BLaER1 treated with 17β-estradiol and CSF1 and Interleukin-3, amounts not matched to agents 10 nM and 100 nM (cell line): ENCODE data around the gene CFAP74.
"Not testable (repeated sequence)": the region's sequence is repeated elsewhere in the genome, so short reads cannot be mapped to it uniquely, and the experiment has no call there.

ENCODE experiments used
- H3K27ac ChIP-seq, 11 experiments: shearing (Covaris generic); formaldehyde crosslinking; 2 replicates each; pipeline ENCODE4 v1.8.1; 2022
- H3K27me3 ChIP-seq, 11 experiments: shearing (Covaris generic); formaldehyde crosslinking; 2 replicates each; pipeline ENCODE4 v1.8.1; 2022
- H3K36me3 ChIP-seq, 11 experiments: shearing (Covaris generic); formaldehyde crosslinking; 2 replicates each; pipeline ENCODE4 v1.8.1; 2022
- H3K4me1 ChIP-seq, 10 experiments: shearing (Covaris generic); formaldehyde crosslinking; 2 replicates each; pipeline ENCODE4 v1.8.1; 2022
- H3K4me2 ChIP-seq, 11 experiments: shearing (Covaris generic); formaldehyde crosslinking; 2 replicates each; pipeline ENCODE4 v1.8.1; 2022
- H3K4me3 ChIP-seq, 10 experiments: shearing (Covaris generic); formaldehyde crosslinking; 2 replicates each; pipeline ENCODE4 v1.8.1; 2022
- H3K9ac ChIP-seq, 11 experiments: shearing (Covaris generic); formaldehyde crosslinking; 2 replicates each; pipeline ENCODE4 v1.8.1; 2022
- H3K9me3 ChIP-seq, 11 experiments: shearing (Covaris generic); formaldehyde crosslinking; replicated peaks in 1 of 11; 2 replicates each; pipeline ENCODE4 v1.8.1; 2022
- H4K20me1 ChIP-seq, 11 experiments: shearing (Covaris generic); formaldehyde crosslinking; 2 replicates each; pipeline ENCODE4 v1.8.1; 2022
- Cebpa-rat ChIP-seq, 11 experiments: shearing (Covaris generic); IDR thresholded peaks; 2 replicates each; pipeline ENCODE4 v1.8.1; 2022

Gene CFAP74

GRCh38 chr1:1890506-1891348, 112.9 kb downstream of the CFAP74 start, which contains the start of gene GNB1:
Gene GNB1, minus strand, starts transcription at chr1:1891087. Its CDS starts 65,634 bp downstream, at chr1:1825453.
- H3K9ac ChIP-seq = peak within 1 kb of the TSS; percentile 98 to 100 (median 99)
- peaks cover 38 to 73% (median 47%) of the 10 kb centered on the region in 11 experiments for H4K20me1 ChIP-seq
- H3K4me1 ChIP-seq = peaks cover 69 to 76% (median 73%) of the 10 kb centered on the region in 10 experiments
- H3K36me3 ChIP-seq = peaks cover 0 to 28% (median 17%) of the 10 kb centered on the region in 11 experiments; a peak in 14 of 22 replicates
- H3K9me3 ChIP-seq = no peaks in the 10 kb centered on the region
- H3K27me3 ChIP-seq = no peaks in the 10 kb centered on the region
- peak within 1 kb of the TSS; percentile 94 to 100 (median 99) for H3K27ac ChIP-seq
- peak within 1 kb of the TSS; percentile 81 to 97 (median 94) for H3K4me3 ChIP-seq
- no peak for TF ChIP-seq Cebpa-rat (IDR thresholded peaks at IDR 0.05)
- peak within 1 kb of the TSS; percentile 85 to 97 (median 94) for H3K4me2 ChIP-seq

GRCh38 chr1:1889847-1890505, 113.6 kb downstream of the CFAP74 start:
- H3K27me3 ChIP-seq = no peaks in the 10 kb centered on the region
- H3K9ac ChIP-seq = peak overlapping the region; percentile 98 to 100 (median 99)
- peak overlapping the region; percentile 77 to 100 (median 89); a peak in 17 of 22 replicates for H3K4me2 ChIP-seq
- peaks cover 46 to 75% (median 54%) of the 10 kb centered on the region in 11 experiments for H4K20me1 ChIP-seq
- no peaks in the 10 kb centered on the region for H3K9me3 ChIP-seq
- H3K4me3 ChIP-seq = peak overlapping the region; percentile 81 to 97 (median 94)
- H3K4me1 ChIP-seq = peaks cover 65 to 73% (median 68%) of the 10 kb centered on the region in 10 experiments
- peaks cover 0 to 34% (median 20%) of the 10 kb centered on the region in 11 experiments; a peak in 16 of 22 replicates for H3K36me3 ChIP-seq
- TF ChIP-seq Cebpa-rat (IDR thresholded peaks at IDR 0.05) = no peak
- peak overlapping the region; percentile 94 to 100 (median 99) for H3K27ac ChIP-seq

- H3K4me1 ChIP-seq = peaks cover 61 to 72% (median 67%) of the 10 kb centered on the region in 10 experiments
- no peaks in the 10 kb centered on the region for H3K27me3 ChIP-seq
- H3K4me3 ChIP-seq = peak overlapping the region; percentile 81 to 97 (median 94)
- peaks cover 7 to 42% (median 28%) of the 10 kb centered on the region in 11 experiments; a peak in 20 of 22 replicates for H3K36me3 ChIP-seq
- H3K4me2 ChIP-seq = peak overlapping the region; percentile 77 to 100 (median 89)
- no peak for TF ChIP-seq Cebpa-rat (IDR thresholded peaks at IDR 0.05)
- peak overlapping the region; percentile 98 to 100 (median 99) for H3K9ac ChIP-seq
- H3K9me3 ChIP-seq = no peaks in the 10 kb centered on the region
- H4K20me1 ChIP-seq = peaks cover 53 to 78% (median 61%) of the 10 kb centered on the region in 11 experiments
- peak overlapping the region; percentile 94 to 100 (median 99) for H3K27ac ChIP-seq
These were observed 114.4 kb downstream of the CFAP74 start for GRCh38 chr1:1889090-1889750.

- H3K9ac ChIP-seq = peak overlapping the region in 4 of 11 experiments; percentile 3 to 43 (median 14); a peak in 1 of 22 replicates
- H4K20me1 ChIP-seq = peaks cover 100% of the 10 kb centered on the region in 11 experiments
- H3K36me3 ChIP-seq = peaks cover 12 to 95% (median 73%) of the 10 kb centered on the region in 11 experiments
- not testable (repeated sequence) for H3K4me3 ChIP-seq, H3K27me3 ChIP-seq, H3K9me3 ChIP-seq
- peak overlapping the region in 9 of 11 experiments; percentile 6 to 29 (median 13); a peak in 5 of 22 replicates for H3K4me2 ChIP-seq
- H3K4me1 ChIP-seq = peaks cover 54 to 94% (median 73%) of the 10 kb centered on the region in 10 experiments
- peak overlapping the region in 1 of 11 experiments; percentile 6; a peak in 1 of 22 replicates for H3K27ac ChIP-seq
These were observed 119.7 kb downstream of the CFAP74 start for GRCh38 chr1:1883890-1884289.

GRCh38 chr1:1883092-1883873, 120.3 kb downstream of the CFAP74 start:
- H3K4me2 ChIP-seq = peak overlapping the region in 9 of 11 experiments; percentile 6 to 37 (median 13); a peak in 9 of 22 replicates
- peaks cover 100% of the 10 kb centered on the region in 11 experiments for H4K20me1 ChIP-seq
- H3K4me1 ChIP-seq = peaks cover 48 to 94% (median 73%) of the 10 kb centered on the region in 10 experiments
- H3K27me3 ChIP-seq = no peaks in the 10 kb centered on the region
- H3K36me3 ChIP-seq = peaks cover 14 to 98% (median 79%) of the 10 kb centered on the region in 11 experiments
- peak overlapping the region in 5 of 11 experiments; percentile 6 to 39 (median 12); a peak in 4 of 22 replicates for H3K27ac ChIP-seq
- peak overlapping the region in 5 of 11 experiments; percentile 8 to 60 (median 33); a peak in 6 of 22 replicates for H3K9ac ChIP-seq
- TF ChIP-seq Cebpa-rat (IDR thresholded peaks at IDR 0.05) = no peak
- peaks cover 0 to 3% (median 0%) of the 10 kb centered on the region in 11 experiments; a peak in 2 of 22 replicates for H3K9me3 ChIP-seq
- no peak overlapping the region for H3K4me3 ChIP-seq

- Histone ChIP-seq H3K27me3 (no peaks in the 10 kb centered on the region), H3K4me1 (peaks cover 32 to 89% (median 62%) of the 10 kb centered on the region in 10 experiments), H3K9ac (peak overlapping the region in 4 of 11 experiments; percentile 12 to 33 (median 18); a peak in 2 of 22 replicates), H3K36me3 (peaks cover 15 to 98% (median 87%) of the 10 kb centered on the region in 11 experiments), H3K9me3 (peaks cover 0 to 3% (median 0%) of the 10 kb centered on the region in 11 experiments; a peak in 2 of 22 replicates), H4K20me1 (peaks cover 100% of the 10 kb centered on the region in 11 experiments), H3K4me3 (no peak overlapping the region), H3K4me2 (peak overlapping the region in 10 of 11 experiments; percentile 1 to 35 (median 22); a peak in 9 of 22 replicates), H3K27ac (0 out of 22 replicates have a peak overlapping the region, but pooled peaks of 1 of the 11 experiments have one; percentile 1)
- no peak for TF ChIP-seq Cebpa-rat (IDR thresholded peaks at IDR 0.05)
These were observed 121.9 kb downstream of the CFAP74 start for GRCh38 chr1:1881727-1882126.

- H3K4me2 ChIP-seq = peak overlapping the region in 7 of 11 experiments; percentile 1 to 35 (median 10); a peak in 6 of 22 replicates
- H3K4me1 ChIP-seq = peaks cover 23 to 89% (median 62%) of the 10 kb centered on the region in 10 experiments; a peak in 18 of 20 replicates
- no peak overlapping the region for H3K4me3 ChIP-seq
- no peaks in the 10 kb centered on the region for H3K27me3 ChIP-seq
- 0 out of 22 replicates have a peak overlapping the region, but pooled peaks of 2 of the 11 experiments have one; percentile 14 to 23 for H3K9ac ChIP-seq
- H3K36me3 ChIP-seq = peaks cover 25 to 98% (median 87%) of the 10 kb centered on the region in 11 experiments
- TF ChIP-seq Cebpa-rat (IDR thresholded peaks at IDR 0.05) = no peak
- peaks cover 0 to 13% (median 2%) of the 10 kb centered on the region in 11 experiments; a peak in 9 of 22 replicates for H3K9me3 ChIP-seq
- peaks cover 100% of the 10 kb centered on the region in 11 experiments for H4K20me1 ChIP-seq
- H3K27ac ChIP-seq = no peak overlapping the region
These were observed 122.8 kb downstream of the CFAP74 start for GRCh38 chr1:1880617-1881312.
